AG10803 (cell line): ENCODE results near the gene TES.

Experiments
- DNase-seq: peaks from one replicate; pipeline ENCODE4 v3.0.0; 2010; ENCODE audit warnings: low read depth
- H3K4me3 ChIP-seq: 2 replicates; pipeline ENCODE4 v1.5.1; 2011; ENCODE audit warnings: mild to moderate bottlenecking, low read length, control low read depth
- CTCF ChIP-seq: conservative IDR thresholded peaks from 2 replicates; pipeline ENCODE4 v1.5.1; 2011; ENCODE audit warnings: mild to moderate bottlenecking, low read length, control low read depth, inconsistent platforms

The TES gene

GRCh38 chr7:116252249-116252648 is 41.9 kb downstream of the TES start:
- no peak for DNase-seq
- TF ChIP-seq CTCF: no peak
- H3K4me3 ChIP-seq: no peak overlapping the region

- no peak for TF ChIP-seq CTCF
- no peak for DNase-seq
- no peak overlapping the region for H3K4me3 ChIP-seq
These were observed 46.8 kb downstream of the TES start for GRCh38 chr7:116257156-116257555.

GRCh38 chr7:116258734-116259133 is 48.4 kb downstream of the TES start:
- H3K4me3 ChIP-seq: no peak overlapping the region
- TF ChIP-seq CTCF: peak; percentile 78
- peak; percentile 68 for DNase-seq

- H3K4me3 ChIP-seq: no peak overlapping the region
- peak; percentile 40 for DNase-seq
- no peak for TF ChIP-seq CTCF
These were observed 49.0 kb downstream of the TES start for GRCh38 chr7:116259156-116259870.

GRCh38 chr7:116259871-116260440 is 49.6 kb downstream of the TES start:
- no peak for TF ChIP-seq CTCF
- DNase-seq: peak; percentile 91
- no peak overlapping the region for H3K4me3 ChIP-seq

GRCh38 chr7:116261904-116262303 is 51.6 kb downstream of the TES start:
- no peak for TF ChIP-seq CTCF
- H3K4me3 ChIP-seq: no peak overlapping the region
- no peak for DNase-seq

- no peak overlapping the region for H3K4me3 ChIP-seq
- no peak for DNase-seq
- no peak for TF ChIP-seq CTCF
These were observed 55.5 kb downstream of the TES start for GRCh38 chr7:116265881-116266280.
